Measurements from ENCODE around the gene NOC2L.

The NOC2L gene

DNA sequence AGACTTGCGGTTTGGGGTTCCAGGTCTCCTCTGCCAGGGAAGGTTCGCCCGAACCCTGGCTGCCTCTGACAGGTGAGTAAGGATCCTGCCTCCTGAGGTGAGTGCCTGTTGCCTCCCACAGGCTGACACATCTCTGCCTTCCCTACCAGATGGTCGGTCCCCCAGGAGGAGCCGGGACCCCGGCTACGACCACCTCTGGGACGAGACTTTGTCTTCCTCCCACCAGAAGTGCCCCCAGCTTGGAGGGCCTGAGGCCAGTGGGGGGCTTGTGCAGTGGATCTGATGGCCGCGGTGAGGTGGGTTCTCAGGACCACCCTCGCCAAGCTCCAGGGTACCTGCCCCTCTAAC is 15.2 kb upstream of the NOC2L start:
- TF ChIP-seq, protein P1, sequence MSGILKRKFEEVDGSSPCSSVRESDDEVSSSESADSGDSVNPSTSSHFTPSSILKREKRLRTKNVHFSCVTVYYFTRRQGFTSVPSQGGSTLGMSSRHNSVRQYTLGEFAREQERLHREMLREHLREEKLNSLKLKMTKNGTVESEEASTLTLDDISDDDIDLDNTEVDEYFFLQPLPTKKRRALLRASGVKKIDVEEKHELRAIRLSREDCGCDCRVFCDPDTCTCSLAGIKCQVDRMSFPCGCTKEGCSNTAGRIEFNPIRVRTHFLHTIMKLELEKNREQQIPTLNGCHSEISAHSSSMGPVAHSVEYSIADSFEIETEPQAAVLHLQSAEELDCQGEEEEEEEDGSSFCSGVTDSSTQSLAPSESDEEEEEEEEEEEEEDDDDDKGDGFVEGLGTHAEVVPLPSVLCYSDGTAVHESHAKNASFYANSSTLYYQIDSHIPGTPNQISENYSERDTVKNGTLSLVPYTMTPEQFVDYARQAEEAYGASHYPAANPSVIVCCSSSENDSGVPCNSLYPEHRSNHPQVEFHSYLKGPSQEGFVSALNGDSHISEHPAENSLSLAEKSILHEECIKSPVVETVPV (CRISPR knock-in tag; IDR thresholded peaks at IDR 0.05): no peak
- no peak for TF ChIP-seq ISL1 (CRISPR knock-in tag; IDR thresholded peaks at IDR 0.05)
- no peak for TF ChIP-seq SNAI2 (CRISPR knock-in tag; IDR thresholded peaks at IDR 0.05)
- TF ChIP-seq ZNF70 (CRISPR knock-in tag; IDR thresholded peaks at IDR 0.05): no peak
- TF ChIP-seq ESRRG (CRISPR knock-in tag; IDR thresholded peaks at IDR 0.05): no peak
- TF ChIP-seq ZNF8 (CRISPR knock-in tag; IDR thresholded peaks at IDR 0.05): no peak
- no peak for TF ChIP-seq RARB (CRISPR knock-in tag; IDR thresholded peaks at IDR 0.05)
- no peak for TF ChIP-seq PPARA (CRISPR knock-in tag; IDR thresholded peaks at IDR 0.05; ENCODE audit: borderline replicate concordance)
- TF ChIP-seq ZNF565 (CRISPR knock-in tag; conservative IDR thresholded peaks at IDR 0.05; ENCODE audit: low read depth): no peak
- no peak for TF ChIP-seq TCF4 (CRISPR knock-in tag; IDR thresholded peaks at IDR 0.05; ENCODE audit: borderline replicate concordance)
- no peak for ATAC-seq

- ATAC-seq: no peak
- TF ChIP-seq ZNF8 (CRISPR knock-in tag; IDR thresholded peaks at IDR 0.05): no peak
- TF ChIP-seq, protein P2, sequence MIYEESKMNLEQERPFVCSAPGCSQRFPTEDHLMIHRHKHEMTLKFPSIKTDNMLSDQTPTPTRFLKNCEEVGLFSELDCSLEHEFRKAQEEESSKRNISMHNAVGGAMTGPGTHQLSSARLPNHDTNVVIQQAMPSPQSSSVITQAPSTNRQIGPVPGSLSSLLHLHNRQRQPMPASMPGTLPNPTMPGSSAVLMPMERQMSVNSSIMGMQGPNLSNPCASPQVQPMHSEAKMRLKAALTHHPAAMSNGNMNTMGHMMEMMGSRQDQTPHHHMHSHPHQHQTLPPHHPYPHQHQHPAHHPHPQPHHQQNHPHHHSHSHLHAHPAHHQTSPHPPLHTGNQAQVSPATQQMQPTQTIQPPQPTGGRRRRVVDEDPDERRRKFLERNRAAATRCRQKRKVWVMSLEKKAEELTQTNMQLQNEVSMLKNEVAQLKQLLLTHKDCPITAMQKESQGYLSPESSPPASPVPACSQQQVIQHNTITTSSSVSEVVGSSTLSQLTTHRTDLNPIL (CRISPR knock-in tag; IDR thresholded peaks at IDR 0.05; ENCODE audit: low read depth): no peak
Observed at GRCh38 chr1:973459-974292, 14.6 kb upstream of the NOC2L start.

- no peak for ATAC-seq
- TF ChIP-seq, protein P3, sequence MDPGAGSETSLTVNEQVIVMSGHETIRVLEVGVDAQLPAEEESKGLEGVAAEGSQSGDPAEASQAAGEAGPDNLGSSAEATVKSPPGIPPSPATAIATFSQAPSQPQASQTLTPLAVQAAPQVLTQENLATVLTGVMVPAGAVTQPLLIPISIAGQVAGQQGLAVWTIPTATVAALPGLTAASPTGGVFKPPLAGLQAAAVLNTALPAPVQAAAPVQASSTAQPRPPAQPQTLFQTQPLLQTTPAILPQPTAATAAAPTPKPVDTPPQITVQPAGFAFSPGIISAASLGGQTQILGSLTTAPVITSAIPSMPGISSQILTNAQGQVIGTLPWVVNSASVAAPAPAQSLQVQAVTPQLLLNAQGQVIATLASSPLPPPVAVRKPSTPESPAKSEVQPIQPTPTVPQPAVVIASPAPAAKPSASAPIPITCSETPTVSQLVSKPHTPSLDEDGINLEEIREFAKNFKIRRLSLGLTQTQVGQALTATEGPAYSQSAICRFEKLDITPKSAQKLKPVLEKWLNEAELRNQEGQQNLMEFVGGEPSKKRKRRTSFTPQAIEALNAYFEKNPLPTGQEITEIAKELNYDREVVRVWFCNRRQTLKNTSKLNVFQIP (CRISPR knock-in tag; IDR thresholded peaks at IDR 0.05; ENCODE audit: borderline replicate concordance, low read depth): no peak
- TF ChIP-seq ZNF8 (CRISPR knock-in tag; IDR thresholded peaks at IDR 0.05) (no peak), GLIS3 (CRISPR knock-in tag; IDR thresholded peaks at IDR 0.05) (no peak), ARNTL (CRISPR knock-in tag; IDR thresholded peaks at IDR 0.05; ENCODE audit: borderline replicate concordance, low read depth) (no peak), BACH2 (CRISPR knock-in tag; IDR thresholded peaks at IDR 0.05; ENCODE audit: borderline replicate concordance) (no peak)
- TF ChIP-seq, protein P2 (CRISPR knock-in tag; IDR thresholded peaks at IDR 0.05; ENCODE audit: low read depth): no peak
Observed at GRCh38 chr1:972726-973458, 13.8 kb upstream of the NOC2L start.

DNA sequence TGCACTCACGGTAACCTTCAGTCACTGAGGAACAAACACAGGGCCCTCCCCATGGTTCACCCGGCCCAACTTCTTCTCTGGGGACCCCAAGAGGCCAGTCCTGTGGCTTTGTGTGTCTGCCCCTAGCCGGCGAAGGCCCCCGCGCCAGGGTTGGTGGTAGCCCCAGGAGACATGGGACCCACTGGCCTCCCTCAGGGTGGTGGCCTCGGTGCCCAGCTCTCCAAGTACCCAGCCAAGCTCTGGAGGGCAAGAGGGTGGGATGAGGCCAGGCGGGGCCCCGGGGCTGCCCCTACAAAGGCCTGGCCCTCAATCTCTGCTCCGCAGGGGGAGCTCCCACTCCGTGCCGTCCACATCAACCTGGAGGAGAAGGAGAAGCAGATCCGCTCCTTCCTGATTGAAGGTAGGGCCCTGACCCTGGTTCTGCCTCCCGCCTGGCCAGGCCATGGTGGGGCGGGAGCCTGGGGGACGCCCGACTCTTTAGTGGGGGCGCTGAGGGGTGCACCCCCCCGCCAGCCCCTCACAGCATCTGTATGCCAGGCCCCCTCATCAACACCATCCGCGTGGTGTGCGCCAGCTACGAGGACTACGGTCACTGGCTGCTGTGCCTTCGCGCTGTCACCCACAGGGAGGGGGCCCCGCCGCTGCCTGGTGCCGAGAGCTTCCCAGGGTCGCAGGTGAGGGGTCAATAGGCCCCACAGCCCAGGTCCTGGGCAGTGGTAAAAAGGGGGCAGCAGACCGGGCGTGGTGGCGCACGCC is 12.9 kb upstream of the NOC2L start:
- ATAC-seq: no peak
- TF ChIP-seq, protein P2 (CRISPR knock-in tag; IDR thresholded peaks at IDR 0.05; ENCODE audit: low read depth): no peak
- TF ChIP-seq TCF4 (CRISPR knock-in tag; IDR thresholded peaks at IDR 0.05; ENCODE audit: borderline replicate concordance) (no peak), ARNTL (CRISPR knock-in tag; IDR thresholded peaks at IDR 0.05; ENCODE audit: borderline replicate concordance, low read depth) (no peak), TOX (CRISPR knock-in tag; IDR thresholded peaks at IDR 0.05; ENCODE audit: borderline replicate concordance) (no peak), BACH2 (CRISPR knock-in tag; IDR thresholded peaks at IDR 0.05; ENCODE audit: borderline replicate concordance) (no peak), PPARA (CRISPR knock-in tag; IDR thresholded peaks at IDR 0.05; ENCODE audit: borderline replicate concordance) (no peak), ZC3H10 (CRISPR knock-in tag; IDR thresholded peaks at IDR 0.05) (no peak), CSDC2 (CRISPR knock-in tag; IDR thresholded peaks at IDR 0.05) (no peak), ESRRG (CRISPR knock-in tag; IDR thresholded peaks at IDR 0.05) (no peak)
- TF ChIP-seq, protein P4, sequence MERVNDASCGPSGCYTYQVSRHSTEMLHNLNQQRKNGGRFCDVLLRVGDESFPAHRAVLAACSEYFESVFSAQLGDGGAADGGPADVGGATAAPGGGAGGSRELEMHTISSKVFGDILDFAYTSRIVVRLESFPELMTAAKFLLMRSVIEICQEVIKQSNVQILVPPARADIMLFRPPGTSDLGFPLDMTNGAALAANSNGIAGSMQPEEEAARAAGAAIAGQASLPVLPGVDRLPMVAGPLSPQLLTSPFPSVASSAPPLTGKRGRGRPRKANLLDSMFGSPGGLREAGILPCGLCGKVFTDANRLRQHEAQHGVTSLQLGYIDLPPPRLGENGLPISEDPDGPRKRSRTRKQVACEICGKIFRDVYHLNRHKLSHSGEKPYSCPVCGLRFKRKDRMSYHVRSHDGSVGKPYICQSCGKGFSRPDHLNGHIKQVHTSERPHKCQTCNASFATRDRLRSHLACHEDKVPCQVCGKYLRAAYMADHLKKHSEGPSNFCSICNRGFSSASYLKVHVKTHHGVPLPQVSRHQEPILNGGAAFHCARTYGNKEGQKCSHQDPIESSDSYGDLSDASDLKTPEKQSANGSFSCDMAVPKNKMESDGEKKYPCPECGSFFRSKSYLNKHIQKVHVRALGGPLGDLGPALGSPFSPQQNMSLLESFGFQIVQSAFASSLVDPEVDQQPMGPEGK (CRISPR knock-in tag; IDR thresholded peaks at IDR 0.05; ENCODE audit: borderline replicate concordance): no peak
- TF ChIP-seq, protein P1 (CRISPR knock-in tag; IDR thresholded peaks at IDR 0.05): no peak

Measured in SK-N-SH treated with all-trans-retinoic acid at 6 μM for 48 hours (cell line).